ENCODE measurements around the gene LKAAEAR1.
A peak's percentile ranks its signal among the peaks of the same experiment; 100 is the strongest.

The LKAAEAR1 gene

GRCh38 chr20:64049060-64049877 is 34.9 kb downstream of the LKAAEAR1 start, which contains the start of gene SOX18:
Gene SOX18, minus strand, starts transcription at chr20:64049639. Its CDS starts 123 bp downstream, at chr20:64049516.
- Histone ChIP-seq H3K4me3 (ENCODE audit: low read depth, low read length) (no peak within 1 kb of the TSS), H3K4me1 (no peaks in the 10 kb centered on the region), H3K9ac (no peak within 1 kb of the TSS), H3K79me2 (no peaks in the 10 kb centered on the region), H3K9me3 (ENCODE audit: control insufficient read depth, low read length) (no peaks in the 10 kb centered on the region), H3K27ac (peak within 1 kb of the TSS; percentile 46), H3K36me3 (ENCODE audit: control insufficient read depth, insufficient read depth, low read length) (no peaks in the 10 kb centered on the region), H3K27me3 (ENCODE audit: control insufficient read depth, insufficient read depth, low read length) (no peaks in the 10 kb centered on the region), H2AFZ (no peak within 1 kb of the TSS), H3K4me2 (ENCODE audit: low read length) (peak within 1 kb of the TSS; percentile 34)
- no peak for TF ChIP-seq CTCF (IDR thresholded peaks at IDR 0.05)

- Histone ChIP-seq H3K9ac (no peak overlapping the region), H3K9me3 (ENCODE audit: control insufficient read depth, low read length) (no peaks in the 10 kb centered on the region), H3K27me3 (ENCODE audit: control insufficient read depth, insufficient read depth, low read length) (no peaks in the 10 kb centered on the region), H3K4me2 (ENCODE audit: low read length) (no peak overlapping the region), H3K4me3 (ENCODE audit: low read depth, low read length) (no peak overlapping the region), H3K27ac (no peak overlapping the region), H3K4me1 (no peaks in the 10 kb centered on the region), H3K79me2 (no peaks in the 10 kb centered on the region), H3K36me3 (ENCODE audit: control insufficient read depth, insufficient read depth, low read length) (no peaks in the 10 kb centered on the region), H2AFZ (no peak overlapping the region)
- TF ChIP-seq CTCF (IDR thresholded peaks at IDR 0.05), result no peak
Measured at GRCh38 chr20:64048402-64049044, 35.7 kb downstream of the LKAAEAR1 start.

- no peaks in the 10 kb centered on the region for H3K36me3 ChIP-seq (ENCODE audit: control insufficient read depth, insufficient read depth, low read length)
- no peak overlapping the region for H3K4me2 ChIP-seq (ENCODE audit: low read length)
- no peak overlapping the region for H3K9ac ChIP-seq
- H3K4me1 ChIP-seq, result no peaks in the 10 kb centered on the region
- no peak overlapping the region for H3K4me3 ChIP-seq (ENCODE audit: low read depth, low read length)
- H2AFZ ChIP-seq, result no peak overlapping the region
- no peaks in the 10 kb centered on the region for H3K79me2 ChIP-seq
- H3K9me3 ChIP-seq (ENCODE audit: control insufficient read depth, low read length), result no peaks in the 10 kb centered on the region
- TF ChIP-seq CTCF (IDR thresholded peaks at IDR 0.05), result no peak
- H3K27ac ChIP-seq, result no peak overlapping the region
- H3K27me3 ChIP-seq (ENCODE audit: control insufficient read depth, insufficient read depth, low read length), result no peaks in the 10 kb centered on the region
Measured at GRCh38 chr20:64047968-64048401, 36.2 kb downstream of the LKAAEAR1 start.

- Histone ChIP-seq H3K9me3 (ENCODE audit: control insufficient read depth, low read length) (no peaks in the 10 kb centered on the region), H3K27me3 (ENCODE audit: control insufficient read depth, insufficient read depth, low read length) (no peaks in the 10 kb centered on the region), H3K79me2 (no peaks in the 10 kb centered on the region), H3K36me3 (ENCODE audit: control insufficient read depth, insufficient read depth, low read length) (no peaks in the 10 kb centered on the region), H3K4me3 (ENCODE audit: low read depth, low read length) (no peak overlapping the region), H3K4me1 (no peaks in the 10 kb centered on the region), H3K27ac (no peak overlapping the region), H2AFZ (no peak overlapping the region), H3K9ac (no peak overlapping the region), H3K4me2 (ENCODE audit: low read length) (no peak overlapping the region)
- TF ChIP-seq CTCF (IDR thresholded peaks at IDR 0.05), result no peak
Measured at GRCh38 chr20:64047046-64047389, 37.2 kb downstream of the LKAAEAR1 start.
